GM18505 (cell line): ENCODE data around the gene DUSP8.
"Not testable (repeated sequence)": the region's sequence is repeated elsewhere in the genome, so short reads cannot be mapped to it uniquely, and the experiment has no call there.

ENCODE experiments used
- ATAC-seq: cut with Tn5 transposase; IDR thresholded peaks from one replicate; pipeline ENCODE4 v1.9.1; 2021; ENCODE audit not compliant: unreplicated experiment
- POLR2A ChIP-seq: IDR thresholded peaks from 4 replicates; pipeline ENCODE4 v1.6.1; 2011; ENCODE audit warnings: borderline replicate concordance; ENCODE audit not compliant: insufficient read depth, insufficient read length; ENCODE audit errors: extremely low read depth

DUSP8 gene

DNA sequence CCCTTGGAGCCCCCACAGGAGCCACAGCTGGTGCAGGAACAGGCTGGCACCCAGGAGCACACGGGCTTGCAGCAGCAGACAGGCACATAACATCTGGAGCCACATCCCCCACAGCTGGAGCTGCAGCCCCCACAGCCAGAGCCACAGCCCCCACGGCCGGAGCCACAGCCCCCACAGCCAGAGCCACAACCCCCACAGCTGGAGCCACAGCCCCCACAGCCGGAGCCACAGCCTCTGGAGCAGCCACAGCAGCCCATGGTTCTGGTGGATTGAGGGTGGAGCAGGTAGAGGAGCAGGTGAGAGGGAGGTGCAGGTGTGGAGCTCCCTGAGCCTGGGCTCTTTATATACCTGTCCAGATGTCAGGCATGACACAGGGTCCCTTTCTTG lies 25.9 kb upstream of the DUSP8 start, which contains the start of gene KRTAP5-2:
KRTAP5-2 (minus strand) TSS at position 301 of the 387 bp plus-strand sequence; CDS start at position 257, 44 bp downstream.
- ATAC-seq: no peak
- TF ChIP-seq POLR2A: no peak

DNA sequence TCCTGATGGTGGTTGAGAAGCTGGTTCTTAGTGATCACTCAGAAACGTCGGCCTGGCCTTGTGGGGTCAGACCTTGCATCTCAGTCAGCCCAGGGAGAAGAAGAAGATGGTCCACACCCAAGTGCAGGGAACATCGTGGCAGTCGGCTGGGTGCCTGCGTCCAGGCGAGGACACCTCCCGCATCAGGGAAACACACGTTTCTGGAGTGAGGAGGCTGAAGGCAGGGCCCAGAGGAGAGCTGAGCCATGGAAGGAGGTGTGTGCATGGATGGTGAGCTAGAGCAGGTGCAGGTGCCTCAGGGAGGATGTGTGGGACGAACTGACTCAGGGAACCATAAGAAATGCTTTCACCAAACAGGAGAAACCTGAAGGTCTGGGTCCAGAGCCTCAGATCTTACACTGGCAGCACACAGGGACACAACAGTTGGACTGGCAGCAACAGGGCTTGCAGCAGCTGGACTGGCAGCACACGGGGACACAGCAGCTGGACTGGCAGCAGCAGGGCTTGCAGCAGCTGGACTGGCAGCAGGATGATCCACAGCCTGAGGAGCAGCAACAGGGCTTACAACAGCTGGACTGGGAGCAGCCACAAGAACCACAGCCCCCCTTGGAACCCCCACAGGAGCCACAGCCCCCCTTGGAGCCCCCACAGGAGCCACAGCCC lies 25.4 kb upstream of the DUSP8 start:
- no peak for TF ChIP-seq POLR2A
- ATAC-seq: no peak

DNA sequence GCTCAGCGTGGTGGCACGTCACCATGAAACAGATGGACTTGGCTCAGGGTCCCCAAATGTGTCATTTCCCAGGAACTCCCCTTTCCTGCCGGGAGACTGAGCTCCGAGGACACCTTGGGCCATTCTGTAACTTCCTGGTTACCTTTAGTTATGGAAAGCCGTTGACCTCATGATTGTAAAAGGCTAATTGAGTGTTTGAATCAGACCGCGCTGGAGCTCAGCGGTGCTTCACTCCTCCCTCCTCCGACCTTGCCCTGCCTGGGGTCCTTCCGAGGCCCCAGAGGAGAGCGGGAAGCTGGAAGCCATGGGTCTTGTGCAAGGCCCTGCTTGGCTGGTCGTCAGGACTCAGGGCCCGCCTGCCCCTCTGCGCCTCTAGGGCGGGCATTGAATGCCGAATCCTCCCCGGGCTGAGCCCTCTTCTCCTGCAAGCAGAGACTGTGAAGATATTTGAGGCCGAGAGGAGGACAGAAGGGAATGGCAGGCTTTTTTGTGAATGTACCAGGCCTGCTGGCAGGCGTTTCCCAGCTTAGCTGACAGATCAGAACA lies 24.6 kb upstream of the DUSP8 start:
- ATAC-seq: not testable (repeated sequence)

- ATAC-seq: not testable (repeated sequence)
These were observed 24.0 kb upstream of the DUSP8 start for GRCh38 chr11:1595994-1596575.

DNA sequence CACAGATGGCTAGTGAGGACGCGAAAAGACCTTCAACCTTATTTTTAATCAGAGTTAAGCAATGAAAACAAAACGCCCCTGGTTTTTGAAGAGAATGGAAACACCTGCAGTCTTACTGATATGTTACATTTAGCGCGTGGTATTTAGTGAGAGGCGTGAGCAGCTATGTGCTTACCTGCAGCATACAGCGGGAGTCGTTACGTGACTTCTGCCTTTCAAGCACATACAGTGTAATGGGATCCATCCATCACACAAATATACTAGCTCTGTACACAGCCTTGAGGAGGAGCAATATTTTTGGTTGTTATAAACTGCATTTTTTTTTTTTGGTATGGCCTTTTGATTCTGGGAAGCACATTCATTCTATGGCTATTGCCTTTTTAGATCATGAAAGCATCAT lies 20.6 kb upstream of the DUSP8 start:
- ATAC-seq: no peak
- TF ChIP-seq POLR2A: no peak

GRCh38 chr11:1589996-1590395 lies 17.9 kb upstream of the DUSP8 start:
- ATAC-seq: no peak
- TF ChIP-seq POLR2A: no peak

- not testable (repeated sequence) for ATAC-seq
These were observed 17.3 kb upstream of the DUSP8 start for GRCh38 chr11:1589191-1589963.

GRCh38 chr11:1586699-1587098 lies 14.6 kb upstream of the DUSP8 start:
- TF ChIP-seq POLR2A: no peak
- no peak for ATAC-seq

GRCh38 chr11:1584661-1585370 lies 12.7 kb upstream of the DUSP8 start, which contains the start of gene KRTAP5-1:
Gene KRTAP5-1 (minus strand): TSS chr11:1585283. CDS start chr11:1585249, 34 bp downstream.
- not testable (repeated sequence) for ATAC-seq

GRCh38 chr11:1582909-1583308 lies 10.8 kb upstream of the DUSP8 start:
- ATAC-seq: not testable (repeated sequence)

- TF ChIP-seq POLR2A: no peak
- ATAC-seq: no peak
These were observed 9.9 kb upstream of the DUSP8 start for GRCh38 chr11:1581976-1582375.

DNA sequence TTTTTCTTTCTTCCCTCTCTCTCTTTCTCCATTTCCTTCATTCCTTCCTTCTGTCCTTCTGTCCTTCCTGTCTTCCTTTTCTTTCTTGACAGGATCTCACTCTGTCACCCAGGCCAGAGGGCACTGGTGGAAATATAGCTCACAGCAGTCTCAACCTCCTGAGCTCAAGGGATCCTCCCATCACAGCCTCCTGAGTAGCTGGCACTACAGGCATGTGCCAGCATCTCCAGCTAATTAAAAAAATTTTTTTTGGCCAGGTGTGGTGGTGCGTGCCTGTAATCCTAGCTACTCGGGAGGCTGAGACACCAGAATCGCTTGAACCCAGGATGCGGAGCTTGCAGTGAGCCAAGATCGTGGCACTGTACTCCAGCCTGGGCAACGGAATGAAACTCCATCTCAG lies 4.8 kb upstream of the DUSP8 start:
- no peak for TF ChIP-seq POLR2A
- ATAC-seq: no peak

DNA sequence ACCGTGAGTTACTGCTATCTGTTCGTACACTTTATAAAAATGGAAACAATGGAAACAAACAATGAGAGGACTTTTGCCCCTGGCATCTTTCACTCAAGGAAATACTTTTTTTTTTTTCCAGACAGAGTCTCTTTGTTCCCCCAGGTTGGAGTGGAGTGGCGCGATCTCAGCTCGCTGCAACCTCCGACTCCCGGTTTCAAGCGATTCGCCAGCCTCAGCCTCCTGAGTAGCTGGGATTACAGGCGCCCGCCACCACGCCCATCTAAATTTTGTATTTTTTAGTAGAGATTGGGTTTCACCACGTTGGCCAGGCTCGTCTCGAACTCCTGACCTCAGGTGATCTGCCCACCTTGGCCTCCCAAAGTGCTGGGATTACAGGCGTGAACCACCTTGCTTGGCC lies 3.7 kb upstream of the DUSP8 start:
- not testable (repeated sequence) for ATAC-seq

DNA sequence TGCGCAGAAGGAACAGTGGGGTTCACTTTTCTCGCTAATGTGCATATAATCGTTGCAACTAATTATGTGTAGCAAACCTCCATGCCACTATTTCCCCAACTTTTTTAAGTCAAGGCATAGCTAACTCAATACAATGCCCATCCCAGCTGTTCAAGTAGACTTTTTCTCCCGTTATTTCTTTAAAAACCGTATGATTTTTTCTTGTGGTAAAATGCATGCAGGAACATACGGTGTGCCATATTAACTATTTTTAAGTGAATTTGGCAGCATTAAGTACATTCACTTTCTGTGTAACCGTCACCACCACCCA lies 2.8 kb upstream of the DUSP8 start:
- no peak for ATAC-seq
- no peak for TF ChIP-seq POLR2A
